Stimulated activated CD4-positive, alpha-beta T cell treated with anti-CD3 and anti-CD28 coated beads, TNF-alpha, amount 100 ng/mL, for 24 hours (primary cell): Measurements from ENCODE around the gene TMEM250.
"Not testable (repeated sequence)": the region's sequence is repeated elsewhere in the genome, so short reads cannot be mapped to it uniquely, and the experiment has no call there.

ENCODE experiments used
- DNase-seq, 3 experiments: peaks; one replicate each; pipeline ENCODE4 v3.0.0-alpha.2; 2020; ENCODE audit warnings: low read depth in 3 of 3

The TMEM250 gene

GRCh38 chr9:136111190-136111589, 7.5 kb downstream of the TMEM250 start:
- no peak for DNase-seq

GRCh38 chr9:136110082-136111061, 8.3 kb downstream of the TMEM250 start:
- DNase-seq, result peak in 1 of 3 experiments; percentile 43

GRCh38 chr9:136109351-136110081, 9.2 kb downstream of the TMEM250 start:
- peak; percentile 80 to 93 (median 84) for DNase-seq

- no peak for DNase-seq
Observed at GRCh38 chr9:136108648-136109266, 9.9 kb downstream of the TMEM250 start.

- no peak for DNase-seq
Observed at GRCh38 chr9:136107953-136108647, 10.6 kb downstream of the TMEM250 start.

- DNase-seq, result peak in 1 of 3 experiments; percentile 44
Observed at GRCh38 chr9:136107155-136107952, 11.3 kb downstream of the TMEM250 start.

GRCh38 chr9:136105398-136106135, 13.1 kb downstream of the TMEM250 start:
- no peak for DNase-seq

GRCh38 chr9:136104916-136105315, 13.8 kb downstream of the TMEM250 start:
- DNase-seq, result no peak

GRCh38 chr9:136104488-136104800, 14.2 kb downstream of the TMEM250 start:
- no peak for DNase-seq

- DNase-seq, result no peak
Observed at GRCh38 chr9:136103651-136104487, 14.8 kb downstream of the TMEM250 start.

- not testable (repeated sequence) for DNase-seq
Observed at GRCh38 chr9:136101615-136102074, 17.0 kb downstream of the TMEM250 start.

- no peak for DNase-seq
Observed at GRCh38 chr9:136100700-136101614, 17.7 kb downstream of the TMEM250 start.

- DNase-seq, result no peak
Observed at GRCh38 chr9:136099542-136099941, 19.1 kb downstream of the TMEM250 start.

GRCh38 chr9:136098844-136099243, 19.8 kb downstream of the TMEM250 start:
- no peak for DNase-seq

- no peak for DNase-seq
Observed at GRCh38 chr9:136098210-136098609, 20.5 kb downstream of the TMEM250 start.

- no peak for DNase-seq
Observed at GRCh38 chr9:136096505-136097001, 22.1 kb downstream of the TMEM250 start.

GRCh38 chr9:136095070-136096058, 23.3 kb downstream of the TMEM250 start, which contains the start of gene NACC2:
TSS of gene NACC2 (minus strand) at chr9:136095289. CDS start at chr9:136050521, 44,768 bp downstream.
- DNase-seq, result peak in 1 of 3 experiments; percentile 26
